ENCODE measurements around the gene SLC2A4.

The SLC2A4 gene

DNA sequence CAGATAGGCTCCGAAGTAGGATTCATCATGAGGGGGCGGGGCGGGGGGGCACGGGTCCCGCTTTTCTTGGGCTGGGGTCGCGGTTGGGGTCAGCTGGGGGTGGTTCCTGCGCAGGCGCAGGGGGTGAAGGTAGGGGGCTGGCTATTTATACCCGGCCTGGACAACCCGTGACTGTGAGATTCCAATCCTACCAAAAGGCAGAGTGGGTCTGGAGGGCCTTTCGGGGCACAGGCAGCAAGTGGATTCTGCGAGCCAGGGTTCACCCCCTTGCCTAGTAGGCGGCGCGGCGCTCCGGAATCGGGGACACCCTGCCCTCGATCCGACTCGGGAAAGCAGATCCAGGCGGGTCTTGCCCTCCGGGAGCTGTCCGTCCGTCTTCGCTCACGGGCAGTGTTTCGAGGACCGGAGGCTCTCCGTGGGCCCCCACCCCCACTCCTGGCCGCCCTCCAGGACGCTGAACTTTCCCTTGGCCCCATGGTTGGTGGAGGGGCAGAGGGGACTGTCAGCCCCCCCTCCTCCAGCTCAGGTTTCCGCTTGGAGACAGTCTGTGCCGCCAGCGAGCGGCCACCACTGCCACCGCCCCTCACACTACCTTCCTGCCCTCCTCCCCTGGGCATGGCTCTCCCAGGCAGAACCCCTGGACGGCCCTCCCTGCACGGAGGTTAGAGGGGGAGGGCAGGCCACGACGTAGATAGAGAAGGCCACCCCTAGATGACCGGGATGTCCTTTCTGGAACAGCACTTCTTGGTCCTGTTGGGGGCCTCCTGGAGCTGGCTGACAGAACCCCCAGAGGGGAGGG is 634 bp downstream of the SLC2A4 start:
- H3K27ac ChIP-seq (replicated peaks) = no peak overlapping the region
- peak overlapping the region; percentile 29 for H3K4me3 ChIP-seq (replicated peaks; ENCODE audit: insufficient read depth, low read length)
- DNase-seq (ENCODE audit: low read depth in 1 of 2, low spot score in 1 of 2) = no peak
- H3K27me3 ChIP-seq (ENCODE audit: insufficient read depth, poor library complexity, severe bottlenecking) = no peaks in the 10 kb centered on the region
- TF ChIP-seq, protein P1, sequence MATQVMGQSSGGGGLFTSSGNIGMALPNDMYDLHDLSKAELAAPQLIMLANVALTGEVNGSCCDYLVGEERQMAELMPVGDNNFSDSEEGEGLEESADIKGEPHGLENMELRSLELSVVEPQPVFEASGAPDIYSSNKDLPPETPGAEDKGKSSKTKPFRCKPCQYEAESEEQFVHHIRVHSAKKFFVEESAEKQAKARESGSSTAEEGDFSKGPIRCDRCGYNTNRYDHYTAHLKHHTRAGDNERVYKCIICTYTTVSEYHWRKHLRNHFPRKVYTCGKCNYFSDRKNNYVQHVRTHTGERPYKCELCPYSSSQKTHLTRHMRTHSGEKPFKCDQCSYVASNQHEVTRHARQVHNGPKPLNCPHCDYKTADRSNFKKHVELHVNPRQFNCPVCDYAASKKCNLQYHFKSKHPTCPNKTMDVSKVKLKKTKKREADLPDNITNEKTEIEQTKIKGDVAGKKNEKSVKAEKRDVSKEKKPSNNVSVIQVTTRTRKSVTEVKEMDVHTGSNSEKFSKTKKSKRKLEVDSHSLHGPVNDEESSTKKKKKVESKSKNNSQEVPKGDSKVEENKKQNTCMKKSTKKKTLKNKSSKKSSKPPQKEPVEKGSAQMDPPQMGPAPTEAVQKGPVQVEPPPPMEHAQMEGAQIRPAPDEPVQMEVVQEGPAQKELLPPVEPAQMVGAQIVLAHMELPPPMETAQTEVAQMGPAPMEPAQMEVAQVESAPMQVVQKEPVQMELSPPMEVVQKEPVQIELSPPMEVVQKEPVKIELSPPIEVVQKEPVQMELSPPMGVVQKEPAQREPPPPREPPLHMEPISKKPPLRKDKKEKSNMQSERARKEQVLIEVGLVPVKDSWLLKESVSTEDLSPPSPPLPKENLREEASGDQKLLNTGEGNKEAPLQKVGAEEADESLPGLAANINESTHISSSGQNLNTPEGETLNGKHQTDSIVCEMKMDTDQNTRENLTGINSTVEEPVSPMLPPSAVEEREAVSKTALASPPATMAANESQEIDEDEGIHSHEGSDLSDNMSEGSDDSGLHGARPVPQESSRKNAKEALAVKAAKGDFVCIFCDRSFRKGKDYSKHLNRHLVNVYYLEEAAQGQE (IDR thresholded peaks at IDR 0.05; ENCODE audit: insufficient replicate concordance, low read depth) = no peak
- TF ChIP-seq SPI1 (IDR thresholded peaks at IDR 0.05; ENCODE audit: borderline replicate concordance, low read depth) = no peak
- TF ChIP-seq, protein P2, sequence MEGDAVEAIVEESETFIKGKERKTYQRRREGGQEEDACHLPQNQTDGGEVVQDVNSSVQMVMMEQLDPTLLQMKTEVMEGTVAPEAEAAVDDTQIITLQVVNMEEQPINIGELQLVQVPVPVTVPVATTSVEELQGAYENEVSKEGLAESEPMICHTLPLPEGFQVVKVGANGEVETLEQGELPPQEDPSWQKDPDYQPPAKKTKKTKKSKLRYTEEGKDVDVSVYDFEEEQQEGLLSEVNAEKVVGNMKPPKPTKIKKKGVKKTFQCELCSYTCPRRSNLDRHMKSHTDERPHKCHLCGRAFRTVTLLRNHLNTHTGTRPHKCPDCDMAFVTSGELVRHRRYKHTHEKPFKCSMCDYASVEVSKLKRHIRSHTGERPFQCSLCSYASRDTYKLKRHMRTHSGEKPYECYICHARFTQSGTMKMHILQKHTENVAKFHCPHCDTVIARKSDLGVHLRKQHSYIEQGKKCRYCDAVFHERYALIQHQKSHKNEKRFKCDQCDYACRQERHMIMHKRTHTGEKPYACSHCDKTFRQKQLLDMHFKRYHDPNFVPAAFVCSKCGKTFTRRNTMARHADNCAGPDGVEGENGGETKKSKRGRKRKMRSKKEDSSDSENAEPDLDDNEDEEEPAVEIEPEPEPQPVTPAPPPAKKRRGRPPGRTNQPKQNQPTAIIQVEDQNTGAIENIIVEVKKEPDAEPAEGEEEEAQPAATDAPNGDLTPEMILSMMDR (IDR thresholded peaks at IDR 0.05; ENCODE audit: insufficient read depth, low read length) = no peak
- TF ChIP-seq POLR2AphosphoS5 (IDR thresholded peaks at IDR 0.05; ENCODE audit: low read depth) = no peak
- TF ChIP-seq GABPA (IDR thresholded peaks at IDR 0.05; ENCODE audit: low read depth) = no peak

DNA sequence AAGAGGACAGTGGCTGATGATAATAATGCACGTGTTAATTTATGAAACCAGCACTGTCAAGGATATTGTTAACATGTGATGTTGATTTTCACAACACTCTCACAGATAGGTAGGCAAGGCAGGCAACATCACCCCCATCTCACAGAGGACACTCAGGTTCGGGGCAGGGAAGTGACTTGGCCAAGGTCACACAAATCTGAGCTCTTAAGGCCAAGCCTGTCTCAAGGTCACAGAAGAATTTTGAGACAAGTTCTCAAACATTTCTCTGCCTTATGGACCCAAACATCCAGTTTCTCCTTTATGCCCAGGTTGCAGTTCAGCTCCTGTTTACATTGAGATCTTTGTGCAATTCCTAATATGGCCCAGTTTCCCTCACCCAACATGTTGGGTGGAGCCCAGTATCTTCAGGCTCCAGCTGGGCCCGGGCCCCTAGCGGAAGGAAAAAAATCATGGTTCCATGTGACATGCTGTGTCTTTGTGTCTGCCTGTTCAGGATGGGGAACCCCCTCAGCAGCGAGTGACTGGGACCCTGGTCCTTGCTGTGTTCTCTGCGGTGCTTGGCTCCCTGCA is 1.3 kb downstream of the SLC2A4 start:
- H3K27ac ChIP-seq (replicated peaks) = no peak overlapping the region
- H3K27me3 ChIP-seq (ENCODE audit: insufficient read depth, poor library complexity, severe bottlenecking) = no peaks in the 10 kb centered on the region
- no peak for TF ChIP-seq SPI1 (IDR thresholded peaks at IDR 0.05; ENCODE audit: borderline replicate concordance, low read depth)
- no peak for TF ChIP-seq POLR2AphosphoS5 (IDR thresholded peaks at IDR 0.05; ENCODE audit: low read depth)
- TF ChIP-seq GABPA (IDR thresholded peaks at IDR 0.05; ENCODE audit: low read depth) = no peak
- TF ChIP-seq, protein P2 (IDR thresholded peaks at IDR 0.05; ENCODE audit: insufficient read depth, low read length) = no peak
- TF ChIP-seq, protein P1 (IDR thresholded peaks at IDR 0.05; ENCODE audit: insufficient replicate concordance, low read depth) = no peak
- no peak for DNase-seq (ENCODE audit: low read depth in 1 of 2, low spot score in 1 of 2)
- H3K4me3 ChIP-seq (replicated peaks; ENCODE audit: insufficient read depth, low read length) = no peak overlapping the region

DNA sequence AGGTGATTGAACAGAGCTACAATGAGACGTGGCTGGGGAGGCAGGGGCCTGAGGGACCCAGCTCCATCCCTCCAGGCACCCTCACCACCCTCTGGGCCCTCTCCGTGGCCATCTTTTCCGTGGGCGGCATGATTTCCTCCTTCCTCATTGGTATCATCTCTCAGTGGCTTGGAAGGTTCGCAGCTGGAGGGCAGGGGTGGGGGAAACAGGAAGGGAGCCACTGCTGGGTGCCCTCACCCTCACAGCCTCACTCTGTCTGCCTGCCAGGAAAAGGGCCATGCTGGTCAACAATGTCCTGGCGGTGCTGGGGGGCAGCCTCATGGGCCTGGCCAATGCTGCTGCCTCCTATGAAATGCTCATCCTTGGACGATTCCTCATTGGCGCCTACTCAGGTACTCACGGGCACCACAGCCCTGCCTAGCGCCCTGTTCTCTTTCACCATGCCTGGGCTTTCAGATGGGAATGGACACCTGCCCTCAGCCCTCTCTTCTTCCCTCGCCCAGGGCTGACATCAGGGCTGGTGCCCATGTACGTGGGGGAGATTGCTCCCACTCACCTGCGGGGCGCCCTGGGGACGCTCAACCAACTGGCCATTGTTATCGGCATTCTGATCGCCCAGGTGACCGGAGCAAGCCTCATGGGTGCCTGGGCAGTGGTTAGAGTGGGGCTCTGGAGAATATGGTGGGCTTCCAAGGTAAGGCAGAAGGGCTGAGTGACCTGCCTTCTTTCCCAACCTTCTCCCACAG is 2.1 kb downstream of the SLC2A4 start:
- no peak for TF ChIP-seq GABPA (IDR thresholded peaks at IDR 0.05; ENCODE audit: low read depth)
- TF ChIP-seq, protein P1 (IDR thresholded peaks at IDR 0.05; ENCODE audit: insufficient replicate concordance, low read depth) = no peak
- no peak for TF ChIP-seq SPI1 (IDR thresholded peaks at IDR 0.05; ENCODE audit: borderline replicate concordance, low read depth)
- no peak for TF ChIP-seq POLR2AphosphoS5 (IDR thresholded peaks at IDR 0.05; ENCODE audit: low read depth)
- TF ChIP-seq, protein P2 (IDR thresholded peaks at IDR 0.05; ENCODE audit: insufficient read depth, low read length) = no peak
- H3K27ac ChIP-seq (replicated peaks) = no peak overlapping the region
- no peak overlapping the region for H3K4me3 ChIP-seq (replicated peaks; ENCODE audit: insufficient read depth, low read length)
- DNase-seq (ENCODE audit: low read depth in 1 of 2, low spot score in 1 of 2) = no peak
- no peaks in the 10 kb centered on the region for H3K27me3 ChIP-seq (ENCODE audit: insufficient read depth, poor library complexity, severe bottlenecking)

Measured in HL-60 (cell line).